ENCODE data around the gene CNGB1. TPM values are rescaled to one million over a fixed set of nuclear protein-coding genes. Genes with fewer than 3 reads are reported as not detected.

The CNGB1 gene
- total and polyA plus RNA-seq, 4 donors, result under 0.01 TPM; not detected in 2

DNA sequence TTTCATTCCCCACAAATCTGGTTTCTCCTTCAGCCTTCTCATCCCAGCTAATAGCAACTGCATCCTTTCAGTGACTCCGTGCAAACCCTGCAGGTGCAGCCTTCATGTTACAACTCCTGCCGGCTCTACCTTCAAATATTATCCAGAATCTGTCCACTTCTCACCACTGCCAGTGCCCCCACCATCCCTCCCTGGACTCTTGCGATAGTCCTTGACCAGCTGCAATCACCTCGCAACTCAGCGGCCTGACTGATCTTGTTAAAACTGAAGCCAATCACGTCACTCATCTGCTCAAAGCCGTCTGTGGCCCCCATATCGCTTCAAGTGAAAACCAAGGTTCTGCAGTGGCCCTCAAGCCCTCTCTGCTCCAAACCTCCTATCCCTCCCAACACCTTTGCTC, 125.8 kb downstream of the CNGB1 start (continued):
- TF ChIP-seq, protein P1, sequence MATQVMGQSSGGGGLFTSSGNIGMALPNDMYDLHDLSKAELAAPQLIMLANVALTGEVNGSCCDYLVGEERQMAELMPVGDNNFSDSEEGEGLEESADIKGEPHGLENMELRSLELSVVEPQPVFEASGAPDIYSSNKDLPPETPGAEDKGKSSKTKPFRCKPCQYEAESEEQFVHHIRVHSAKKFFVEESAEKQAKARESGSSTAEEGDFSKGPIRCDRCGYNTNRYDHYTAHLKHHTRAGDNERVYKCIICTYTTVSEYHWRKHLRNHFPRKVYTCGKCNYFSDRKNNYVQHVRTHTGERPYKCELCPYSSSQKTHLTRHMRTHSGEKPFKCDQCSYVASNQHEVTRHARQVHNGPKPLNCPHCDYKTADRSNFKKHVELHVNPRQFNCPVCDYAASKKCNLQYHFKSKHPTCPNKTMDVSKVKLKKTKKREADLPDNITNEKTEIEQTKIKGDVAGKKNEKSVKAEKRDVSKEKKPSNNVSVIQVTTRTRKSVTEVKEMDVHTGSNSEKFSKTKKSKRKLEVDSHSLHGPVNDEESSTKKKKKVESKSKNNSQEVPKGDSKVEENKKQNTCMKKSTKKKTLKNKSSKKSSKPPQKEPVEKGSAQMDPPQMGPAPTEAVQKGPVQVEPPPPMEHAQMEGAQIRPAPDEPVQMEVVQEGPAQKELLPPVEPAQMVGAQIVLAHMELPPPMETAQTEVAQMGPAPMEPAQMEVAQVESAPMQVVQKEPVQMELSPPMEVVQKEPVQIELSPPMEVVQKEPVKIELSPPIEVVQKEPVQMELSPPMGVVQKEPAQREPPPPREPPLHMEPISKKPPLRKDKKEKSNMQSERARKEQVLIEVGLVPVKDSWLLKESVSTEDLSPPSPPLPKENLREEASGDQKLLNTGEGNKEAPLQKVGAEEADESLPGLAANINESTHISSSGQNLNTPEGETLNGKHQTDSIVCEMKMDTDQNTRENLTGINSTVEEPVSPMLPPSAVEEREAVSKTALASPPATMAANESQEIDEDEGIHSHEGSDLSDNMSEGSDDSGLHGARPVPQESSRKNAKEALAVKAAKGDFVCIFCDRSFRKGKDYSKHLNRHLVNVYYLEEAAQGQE (IDR thresholded peaks at IDR 0.05), result no peak
- TF ChIP-seq CTCF (IDR thresholded peaks at IDR 0.05; ENCODE audit: low read depth, low read length, missing input control) (no peak), SP1 (IDR thresholded peaks at IDR 0.05) (no peak), FOXA1 (IDR thresholded peaks at IDR 0.05) (no peak), EGR1 (IDR thresholded peaks at IDR 0.05; ENCODE audit: low read depth in 2 of 2) (no peak)

DNA sequence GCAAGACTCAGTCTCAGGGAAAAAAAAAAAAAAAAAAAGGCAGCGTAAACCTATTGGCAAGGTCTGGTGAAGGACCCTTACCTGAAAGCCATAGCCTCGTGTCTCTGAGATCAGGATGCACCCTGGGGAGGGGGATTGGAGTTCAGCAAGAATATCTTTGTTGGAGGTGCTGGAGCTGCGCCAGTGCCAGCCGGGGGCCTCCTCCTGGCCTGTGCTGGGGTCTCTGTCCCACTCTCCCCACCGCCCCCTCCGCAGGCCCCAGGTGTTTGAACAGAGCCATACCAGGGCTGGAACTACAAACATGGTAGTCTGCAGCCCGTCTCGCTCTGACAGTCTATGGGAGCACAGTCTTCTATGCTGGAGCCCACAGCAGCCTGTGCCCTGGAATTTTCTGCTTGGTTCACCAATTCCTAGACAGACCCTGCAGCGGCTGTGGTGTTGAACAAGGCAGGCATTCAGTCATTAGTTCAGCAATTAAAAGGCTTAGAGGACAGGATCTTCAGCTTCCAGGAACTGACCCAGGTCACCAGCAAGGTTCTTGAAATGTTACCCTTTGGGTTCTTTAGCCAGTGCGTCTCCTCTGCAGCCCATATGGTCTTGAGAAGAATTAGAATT, 126.4 kb downstream of the CNGB1 start:
- H3K36me3 ChIP-seq (ENCODE audit: control insufficient read depth in 4 of 4, insufficient read depth in 3 of 4, low read depth in 1 of 4, low read length in 3 of 4), result no peaks in the 10 kb centered on the region
- no peaks in the 10 kb centered on the region for H3K27me3 ChIP-seq (ENCODE audit: control insufficient read depth in 4 of 4, insufficient read depth in 4 of 4, low read length in 3 of 4)
- no peak for DNase-seq (ENCODE audit: low spot score)
- H3K4me1 ChIP-seq (ENCODE audit: control insufficient read depth in 4 of 4, insufficient read depth in 4 of 4, low read length in 3 of 4), result peaks cover 2 to 13% (median 8%) of the 10 kb centered on the region in 4 donors
- no peak overlapping the region for H3K4me3 ChIP-seq (ENCODE audit: low read depth in 1 of 3, low read length in 3 of 3)
- H3K9me3 ChIP-seq (ENCODE audit: control insufficient read depth in 4 of 4, low read length in 3 of 4), result no peaks in the 10 kb centered on the region
- 95% methylated on average over 10 of the region's 10 CpGs for WGBS
- no peak overlapping the region for H3K27ac ChIP-seq (ENCODE audit: low read depth in 1 of 2, low read length in 2 of 2)
- no peak for TF ChIP-seq SP1 (IDR thresholded peaks at IDR 0.05)
- no peak for TF ChIP-seq TAF1 (conservative IDR thresholded peaks at IDR 0.05)
- TF ChIP-seq, protein P1 (IDR thresholded peaks at IDR 0.05), result no peak
- TF ChIP-seq, protein P2, sequence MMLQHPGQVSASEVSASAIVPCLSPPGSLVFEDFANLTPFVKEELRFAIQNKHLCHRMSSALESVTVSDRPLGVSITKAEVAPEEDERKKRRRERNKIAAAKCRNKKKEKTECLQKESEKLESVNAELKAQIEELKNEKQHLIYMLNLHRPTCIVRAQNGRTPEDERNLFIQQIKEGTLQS (IDR thresholded peaks at IDR 0.05), result no peak
- TF ChIP-seq RXRA (IDR thresholded peaks at IDR 0.05), result no peak
- TF ChIP-seq FOXA1 (IDR thresholded peaks at IDR 0.05), result no peak
- TF ChIP-seq YY1 (IDR thresholded peaks at IDR 0.05), result no peak
- TF ChIP-seq FOXA2 (IDR thresholded peaks at IDR 0.05), result no peak
- TF ChIP-seq HNF4G (IDR thresholded peaks at IDR 0.05), result no peak
- no peak for TF ChIP-seq NR2F2 (IDR thresholded peaks at IDR 0.05)
- H3K9ac ChIP-seq (ENCODE audit: low read depth in 1 of 2, low read length in 2 of 2), result no peak overlapping the region

All from liver (tissue), 9 donors.